ENCODE data around the gene PIGZ. TPM values are rescaled to one million over a fixed set of nuclear protein-coding genes. Genes with fewer than 3 reads are reported as not detected.

Gene PIGZ
- total RNA-seq: under 1 TPM; 0.31 to 0.49 TPM
- polyA plus RNA-seq: not detected

- H3K9me3 Mint-ChIP-seq: peaks cover 0 to 1% (median 0%) of the 10 kb centered on the region in 5 donors
- H3K4me1 ChIP-seq (ENCODE audit: insufficient read depth, low read length): no peaks in the 10 kb centered on the region
- peak within 1 kb of the TSS; percentile 73 to 92 (median 80) for H3K4me3 Mint-ChIP-seq
- CTCF ChIA-PET: interaction anchor here (0.9 to 1.4 kb wide), 3 partner anchors 11 to 131 kb away, joined by 3 read pairs; no protein-coding TSS in a partner anchor
- no peaks in the 10 kb centered on the region for H3K9me3 ChIP-seq (ENCODE audit: low read length)
- H3K27me3 Mint-ChIP-seq: peaks cover 1 to 4% of the 10 kb centered on the region in 2 donors
- no peaks in the 10 kb centered on the region for H3K36me3 ChIP-seq (ENCODE audit: insufficient read depth, low read length)
- H3K4me1 Mint-ChIP-seq: peaks cover 5 to 17% (median 8%) of the 10 kb centered on the region in 3 donors
- H3K27me3 ChIP-seq (ENCODE audit: insufficient read depth, low read length, poor library complexity, severe bottlenecking): no peaks in the 10 kb centered on the region
- H3K36me3 Mint-ChIP-seq: no peaks in the 10 kb centered on the region
- peak within 1 kb of the TSS; percentile 51 for H3K27ac ChIP-seq (ENCODE audit: low read depth, low read length)
- H3K27ac Mint-ChIP-seq: peak within 1 kb of the TSS in 2 of 8 donors; percentile 5 to 52
- POLR2A ChIA-PET: interaction anchor here (0.6 to 2.0 kb wide), 2 partner anchors 27 to 254 kb away, joined by 3 to 9 read pairs; partner anchors contain the start of gene NCBP2
- peak within 1 kb of the TSS; percentile 49 for H3K4me3 ChIP-seq (ENCODE audit: low read length)
- DNase-seq: peak in 2 of 5 donors; percentile 10 to 23
These were observed at the start of gene PIGZ for GRCh38 chr3:196968233-196969133. PIGZ (minus strand) TSS chr3:196968833; CDS start chr3:196952031, 16,802 bp downstream.

GRCh38 chr3:197017003-197017402 is 48.4 kb upstream of the PIGZ start:
- CTCF ChIA-PET: no interaction called here
- no peaks in the 10 kb centered on the region for H3K4me1 Mint-ChIP-seq

GRCh38 chr3:197015790-197016736 is 47.4 kb upstream of the PIGZ start:
- Mint-ChIP-seq H3K27ac (no peak overlapping the region), H3K36me3 (no peaks in the 10 kb centered on the region), H3K4me1 (no peaks in the 10 kb centered on the region), H3K4me3 (no peak overlapping the region), H3K27me3 (peaks cover 0 to 3% of the 10 kb centered on the region in 2 donors), H3K9me3 (no peaks in the 10 kb centered on the region)
- H3K9me3 ChIP-seq (ENCODE audit: low read length): no peaks in the 10 kb centered on the region
- H3K36me3 ChIP-seq (ENCODE audit: insufficient read depth, low read length): no peaks in the 10 kb centered on the region
- ChIA-PET CTCF (no interaction called here), POLR2A (no interaction called here)
- no peaks in the 10 kb centered on the region for H3K27me3 ChIP-seq (ENCODE audit: insufficient read depth, low read length, poor library complexity, severe bottlenecking)
- DNase-seq: no peak
- no peak overlapping the region for H3K27ac ChIP-seq (ENCODE audit: low read depth, low read length)
- H3K4me3 ChIP-seq (ENCODE audit: low read length): no peak overlapping the region
- no peaks in the 10 kb centered on the region for H3K4me1 ChIP-seq (ENCODE audit: insufficient read depth, low read length)

More at GRCh38 chr3:197017003-197017402, 48.4 kb upstream of the PIGZ start:
- Histone ChIP-seq H3K27ac (ENCODE audit: low read depth, low read length) (no peak overlapping the region), H3K27me3 (ENCODE audit: insufficient read depth, low read length, poor library complexity, severe bottlenecking) (no peaks in the 10 kb centered on the region), H3K36me3 (ENCODE audit: insufficient read depth, low read length) (no peaks in the 10 kb centered on the region), H3K4me1 (ENCODE audit: insufficient read depth, low read length) (no peaks in the 10 kb centered on the region), H3K9me3 (ENCODE audit: low read length) (no peaks in the 10 kb centered on the region), H3K4me3 (ENCODE audit: low read length) (no peak overlapping the region)
- Mint-ChIP-seq H3K4me3 (no peak overlapping the region), H3K27ac (no peak overlapping the region), H3K9me3 (no peaks in the 10 kb centered on the region), H3K36me3 (no peaks in the 10 kb centered on the region), H3K27me3 (peaks cover 0 to 3% of the 10 kb centered on the region in 2 donors)
- POLR2A ChIA-PET: no interaction called here
- peak in 1 of 5 donors; percentile 40 for DNase-seq

- ChIA-PET CTCF (no interaction called here), POLR2A (no interaction called here)
- peaks cover 0 to 3% of the 10 kb centered on the region in 2 donors for H3K27me3 Mint-ChIP-seq
- no peak overlapping the region for H3K27ac Mint-ChIP-seq
- H3K4me3 Mint-ChIP-seq: no peak overlapping the region
- Histone ChIP-seq H3K4me1 (ENCODE audit: insufficient read depth, low read length) (no peaks in the 10 kb centered on the region), H3K27ac (ENCODE audit: low read depth, low read length) (no peak overlapping the region), H3K36me3 (ENCODE audit: insufficient read depth, low read length) (no peaks in the 10 kb centered on the region), H3K9me3 (ENCODE audit: low read length) (no peaks in the 10 kb centered on the region), H3K27me3 (ENCODE audit: insufficient read depth, low read length, poor library complexity, severe bottlenecking) (no peaks in the 10 kb centered on the region), H3K4me3 (ENCODE audit: low read length) (no peak overlapping the region)
- peak in 1 of 5 donors; percentile 18 for DNase-seq
- H3K36me3 Mint-ChIP-seq: no peaks in the 10 kb centered on the region
- H3K4me1 Mint-ChIP-seq: no peaks in the 10 kb centered on the region
- H3K9me3 Mint-ChIP-seq: no peaks in the 10 kb centered on the region
These were observed 46.4 kb upstream of the PIGZ start for GRCh38 chr3:197014942-197015575.

GRCh38 chr3:197014024-197014423 is 45.4 kb upstream of the PIGZ start:
- CTCF ChIA-PET: no interaction called here
- Mint-ChIP-seq H3K27me3 (peaks cover 0 to 3% of the 10 kb centered on the region in 2 donors), H3K4me1 (no peaks in the 10 kb centered on the region), H3K9me3 (no peaks in the 10 kb centered on the region), H3K4me3 (no peak overlapping the region), H3K27ac (no peak overlapping the region), H3K36me3 (no peaks in the 10 kb centered on the region)
- Histone ChIP-seq H3K4me3 (ENCODE audit: low read length) (no peak overlapping the region), H3K36me3 (ENCODE audit: insufficient read depth, low read length) (no peaks in the 10 kb centered on the region), H3K4me1 (ENCODE audit: insufficient read depth, low read length) (no peaks in the 10 kb centered on the region), H3K27me3 (ENCODE audit: insufficient read depth, low read length, poor library complexity, severe bottlenecking) (no peaks in the 10 kb centered on the region), H3K27ac (ENCODE audit: low read depth, low read length) (no peak overlapping the region), H3K9me3 (ENCODE audit: low read length) (no peaks in the 10 kb centered on the region)
- no peak for DNase-seq
- POLR2A ChIA-PET: no interaction called here

DNA sequence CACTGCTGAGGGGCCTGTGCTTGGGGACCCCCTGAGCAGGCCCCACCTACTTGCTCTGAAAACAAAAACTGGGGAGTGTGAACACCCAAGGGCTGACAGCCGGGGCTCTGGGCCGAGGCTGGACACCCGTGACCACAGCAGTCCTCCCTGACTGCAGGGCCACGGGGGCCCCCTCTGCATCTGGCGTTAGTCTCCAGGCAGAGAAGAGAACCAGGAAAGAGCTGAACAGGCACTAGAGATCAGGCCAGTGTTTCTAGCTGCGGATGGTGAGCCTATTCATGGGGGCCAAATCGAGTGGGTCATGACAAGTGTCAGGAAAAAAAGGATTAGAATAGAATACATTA is 43.9 kb upstream of the PIGZ start:
- CTCF ChIA-PET: no interaction called here
- no peaks in the 10 kb centered on the region for H3K36me3 Mint-ChIP-seq
- H3K27me3 Mint-ChIP-seq: peaks cover 0 to 3% of the 10 kb centered on the region in 2 donors
- Histone ChIP-seq H3K27ac (ENCODE audit: low read depth, low read length) (no peak overlapping the region), H3K27me3 (ENCODE audit: insufficient read depth, low read length, poor library complexity, severe bottlenecking) (no peaks in the 10 kb centered on the region), H3K9me3 (ENCODE audit: low read length) (no peaks in the 10 kb centered on the region), H3K36me3 (ENCODE audit: insufficient read depth, low read length) (no peaks in the 10 kb centered on the region), H3K4me1 (ENCODE audit: insufficient read depth, low read length) (no peaks in the 10 kb centered on the region), H3K4me3 (ENCODE audit: low read length) (no peak overlapping the region)
- no peaks in the 10 kb centered on the region for H3K9me3 Mint-ChIP-seq
- POLR2A ChIA-PET: no interaction called here
- no peaks in the 10 kb centered on the region for H3K4me1 Mint-ChIP-seq
- no peak overlapping the region for H3K4me3 Mint-ChIP-seq
- no peak for DNase-seq
- H3K27ac Mint-ChIP-seq: no peak overlapping the region

GRCh38 chr3:197011780-197012539 is 43.3 kb upstream of the PIGZ start:
- CTCF ChIA-PET: interaction anchor here (1.0 kb wide), 1 partner anchor 9 kb away, joined by 3 read pairs; no protein-coding TSS in a partner anchor
- Histone ChIP-seq H3K4me3 (ENCODE audit: low read length) (no peak overlapping the region), H3K4me1 (ENCODE audit: insufficient read depth, low read length) (no peaks in the 10 kb centered on the region), H3K27ac (ENCODE audit: low read depth, low read length) (no peak overlapping the region), H3K9me3 (ENCODE audit: low read length) (no peaks in the 10 kb centered on the region), H3K27me3 (ENCODE audit: insufficient read depth, low read length, poor library complexity, severe bottlenecking) (no peaks in the 10 kb centered on the region), H3K36me3 (ENCODE audit: insufficient read depth, low read length) (no peaks in the 10 kb centered on the region)
- no peaks in the 10 kb centered on the region for H3K4me1 Mint-ChIP-seq
- no peaks in the 10 kb centered on the region for H3K36me3 Mint-ChIP-seq
- no peak overlapping the region for H3K4me3 Mint-ChIP-seq
- no peak overlapping the region for H3K27ac Mint-ChIP-seq
- POLR2A ChIA-PET: no interaction called here
- H3K9me3 Mint-ChIP-seq: no peaks in the 10 kb centered on the region
- H3K27me3 Mint-ChIP-seq: peaks cover 0 to 3% of the 10 kb centered on the region in 2 donors
- DNase-seq: peak in 1 of 5 donors; percentile 42

All from CD8-positive, alpha-beta memory T cell (primary cell).